ENCODE measurements around the gene RSBN1L.

GRCh38 chr7:77752016-77752415 lies 55.8 kb downstream of the RSBN1L start:
- TF ChIP-seq POLR2A (IDR thresholded peaks at IDR 0.05) = no peak
- TF ChIP-seq CTCF (IDR thresholded peaks at IDR 0.05) = no peak
